Raji (cell line): ENCODE measurements around the gene ARL4D.
A peak's percentile ranks its signal among the peaks of the same experiment; 100 is the strongest.

Experiments used
- POLR2A ChIP-seq: IDR thresholded peaks from 2 replicates; pipeline ENCODE4 v1.6.1; 2011; ENCODE audit warnings: low read depth, low read length, control low read depth; ENCODE audit not compliant: insufficient read depth

ARL4D gene, protein sequence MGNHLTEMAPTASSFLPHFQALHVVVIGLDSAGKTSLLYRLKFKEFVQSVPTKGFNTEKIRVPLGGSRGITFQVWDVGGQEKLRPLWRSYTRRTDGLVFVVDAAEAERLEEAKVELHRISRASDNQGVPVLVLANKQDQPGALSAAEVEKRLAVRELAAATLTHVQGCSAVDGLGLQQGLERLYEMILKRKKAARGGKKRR

DNA sequence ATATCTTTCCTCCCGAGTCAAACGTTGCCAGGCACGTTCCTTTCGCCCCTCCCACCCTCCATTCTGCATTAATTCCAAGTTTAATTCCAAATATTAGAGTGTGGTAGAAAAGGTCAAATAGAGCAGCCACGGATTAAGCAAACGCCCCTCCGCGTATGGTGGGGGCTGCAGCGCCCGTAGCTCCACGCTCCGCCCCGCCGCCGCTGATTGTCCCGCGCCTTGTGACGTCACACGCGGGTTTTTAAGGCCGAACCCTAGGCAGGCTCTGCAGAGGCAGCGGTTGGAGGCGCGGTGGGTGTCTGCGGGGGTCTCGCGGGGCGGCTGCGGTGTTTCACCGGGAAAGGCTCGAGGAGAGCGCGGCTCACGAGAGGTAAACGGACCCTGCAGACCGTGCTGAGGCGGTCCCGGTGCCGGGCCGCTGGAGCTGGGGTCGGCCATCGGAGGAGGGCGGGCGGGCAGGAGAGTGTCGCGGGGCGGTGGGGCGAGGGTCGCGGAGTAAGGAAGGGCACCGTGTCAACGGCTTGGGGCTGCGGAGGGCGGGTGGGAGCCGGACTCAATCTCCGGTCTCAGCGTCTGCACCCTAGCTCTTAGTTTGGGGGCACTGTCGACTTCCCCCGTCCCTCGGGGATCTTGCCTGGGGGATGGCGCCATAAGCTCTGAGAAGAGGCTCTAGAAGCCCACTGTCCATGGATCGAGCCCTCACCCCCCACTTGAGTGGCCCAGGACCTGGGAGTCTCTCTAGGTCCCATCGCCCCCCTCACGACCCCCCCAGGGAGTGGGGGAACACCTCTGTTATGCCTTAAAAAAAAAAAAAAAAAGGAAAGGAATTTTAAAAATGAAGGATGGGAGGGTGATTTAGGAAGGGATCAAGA, at the start of gene ARL4D:
ARL4D (plus strand) TSS at position 270 of the 872 bp plus-strand sequence. CDS start 740 bp downstream, outside the sequence.
- peak; percentile 92 for TF ChIP-seq POLR2A

DNA sequence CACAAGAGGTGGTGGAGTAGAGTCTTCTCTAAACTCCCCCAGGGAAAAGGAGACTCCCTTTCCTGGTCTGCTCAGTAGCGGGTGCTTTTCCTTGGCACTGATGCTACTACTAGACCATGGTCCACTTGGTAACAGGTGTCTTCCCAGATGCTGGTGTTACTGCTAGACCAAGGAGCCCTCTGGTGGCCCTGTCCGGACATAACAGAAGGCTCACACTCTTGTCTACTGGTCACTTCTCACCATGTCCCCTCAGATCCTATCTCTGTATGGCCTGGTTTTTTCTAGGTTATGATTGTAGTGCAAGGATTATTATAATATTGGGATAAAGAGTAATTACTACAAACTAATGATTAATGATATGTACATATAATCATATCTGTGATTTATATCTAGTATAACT, 49.7 kb upstream of the ARL4D start:
- no peak for TF ChIP-seq POLR2A

- no peak for TF ChIP-seq POLR2A
These were observed 47.9 kb upstream of the ARL4D start for GRCh38 chr17:43350888-43351361.

DNA sequence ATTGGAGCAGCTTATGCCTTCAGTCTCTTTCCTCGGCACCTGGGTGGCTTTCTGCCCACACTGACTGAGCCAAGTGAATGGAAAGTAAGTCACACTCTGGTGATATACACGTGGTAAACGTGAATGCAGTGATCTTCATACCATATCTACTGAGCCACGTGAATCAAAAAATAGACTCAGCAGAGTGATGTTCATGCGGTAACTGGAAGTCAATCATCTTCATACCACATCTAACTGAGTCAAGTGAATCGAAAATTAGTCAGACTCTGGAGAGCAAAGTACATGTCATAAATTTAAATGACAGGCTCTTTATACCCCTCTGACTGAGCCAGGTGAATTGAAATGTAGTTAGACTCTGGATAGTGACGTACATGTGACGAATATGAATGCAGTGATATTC, 47.1 kb upstream of the ARL4D start:
- TF ChIP-seq POLR2A: no peak

- TF ChIP-seq POLR2A: no peak
These were observed 46.0 kb upstream of the ARL4D start for GRCh38 chr17:43352579-43353331.

DNA sequence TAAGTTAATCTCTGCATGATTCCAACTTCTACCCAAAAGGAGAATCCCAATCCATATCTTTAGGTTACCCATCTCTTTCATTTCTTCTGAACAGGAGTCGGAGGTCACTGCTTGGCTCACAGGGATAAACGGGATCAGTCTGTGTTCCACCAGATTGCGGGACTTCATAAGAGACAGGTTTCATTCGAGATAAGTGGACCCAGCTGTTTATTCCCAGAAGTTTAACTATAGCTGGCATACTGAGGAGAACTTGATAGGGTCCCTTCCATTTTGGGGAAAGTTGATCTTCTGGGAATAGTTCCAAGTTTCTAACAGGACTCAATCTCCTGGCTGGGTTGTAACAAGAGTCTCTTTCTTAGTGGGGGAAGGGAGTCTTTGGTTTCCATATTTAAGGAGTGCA, 45.4 kb upstream of the ARL4D start:
- no peak for TF ChIP-seq POLR2A

DNA sequence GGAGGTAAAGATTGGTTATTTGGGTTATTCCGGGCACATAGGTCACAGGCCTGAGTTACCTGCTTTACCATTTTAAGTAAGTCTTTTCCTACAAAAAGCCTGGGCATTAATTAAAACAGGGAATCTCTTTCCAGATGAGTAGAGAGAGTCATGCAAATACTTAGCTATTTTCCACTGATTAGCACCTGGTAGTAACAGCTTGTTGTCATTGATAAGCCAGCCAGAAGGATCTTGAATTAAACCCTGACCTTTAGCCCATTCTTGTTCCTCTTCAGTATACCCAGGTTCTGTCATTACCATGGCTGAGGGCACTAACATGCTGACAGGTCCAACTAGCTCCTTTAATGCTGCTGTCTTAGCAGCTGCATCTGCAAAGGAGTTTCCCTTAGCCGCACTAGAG, 44.4 kb upstream of the ARL4D start:
- TF ChIP-seq POLR2A: no peak

- TF ChIP-seq POLR2A: no peak
These were observed 42.3 kb upstream of the ARL4D start for GRCh38 chr17:43356450-43356849.

DNA sequence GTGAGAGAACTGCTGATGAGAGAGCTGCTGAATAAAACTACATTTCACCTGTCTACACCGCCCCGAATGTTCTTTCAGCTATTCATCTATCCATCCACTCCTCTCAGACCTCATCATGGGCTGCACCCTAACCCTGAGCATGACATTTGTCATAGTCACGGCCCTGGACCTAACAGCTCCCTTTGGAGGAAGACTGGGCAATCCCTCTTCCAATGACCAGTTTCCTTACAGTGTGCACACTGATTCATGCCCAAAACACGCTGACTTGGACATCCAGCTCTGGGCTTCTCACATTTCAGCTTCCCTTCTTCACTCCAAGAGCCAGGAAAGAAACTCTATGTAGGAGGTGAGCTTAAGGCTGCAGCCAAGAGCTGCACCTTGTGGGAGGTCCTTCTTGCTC, 41.8 kb upstream of the ARL4D start:
- TF ChIP-seq POLR2A: no peak

GRCh38 chr17:43359469-43360110, 39.2 kb upstream of the ARL4D start:
- TF ChIP-seq POLR2A: no peak

- no peak for TF ChIP-seq POLR2A
These were observed 38.4 kb upstream of the ARL4D start for GRCh38 chr17:43360376-43360738.

GRCh38 chr17:43360739-43361505, 37.9 kb upstream of the ARL4D start:
- TF ChIP-seq POLR2A: peak; percentile 100

DNA sequence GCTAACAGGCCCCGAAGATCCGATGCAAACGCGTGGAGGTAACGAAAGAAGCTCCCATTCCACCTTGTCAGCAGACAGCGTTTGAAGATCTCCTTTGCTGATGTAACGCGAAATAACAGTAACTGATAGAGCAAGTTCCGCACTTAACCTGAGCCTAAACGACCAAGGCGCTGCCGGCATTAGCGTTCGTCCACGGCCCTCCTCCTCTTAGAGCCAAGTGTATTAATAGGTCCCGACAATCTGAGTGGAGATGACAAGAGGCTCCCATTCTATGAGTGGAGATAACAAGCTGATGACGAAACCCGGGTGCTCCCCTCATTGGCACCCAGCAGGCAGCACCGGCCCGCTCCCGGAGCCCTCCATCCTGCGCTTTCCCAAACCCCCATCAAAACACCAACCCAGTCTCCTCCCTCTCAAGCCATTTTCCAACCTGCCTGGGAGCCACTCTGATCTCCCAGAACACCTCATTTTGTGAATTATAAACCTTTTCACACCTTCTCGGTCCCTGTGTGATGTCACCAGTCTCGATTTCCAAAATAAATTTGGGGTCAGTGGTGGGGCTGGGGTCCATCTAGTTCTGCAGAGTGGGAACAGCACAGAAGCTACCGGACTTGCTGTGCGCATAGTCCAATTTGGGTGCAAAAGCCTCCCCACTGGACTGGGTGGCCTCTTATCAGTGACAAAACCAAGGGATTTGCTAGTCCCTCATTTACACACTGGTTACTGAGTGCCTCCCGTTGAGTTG, 35.4 kb upstream of the ARL4D start:
- TF ChIP-seq POLR2A: no peak

- TF ChIP-seq POLR2A: no peak
These were observed 34.9 kb upstream of the ARL4D start for GRCh38 chr17:43363926-43364285.

- TF ChIP-seq POLR2A: no peak
These were observed 33.4 kb upstream of the ARL4D start for GRCh38 chr17:43365356-43365755.
